Anterior cingulate cortex (tissue), 58 donors: ENCODE data around the gene STON2.

Experiments used
- DNase-seq, 58 donors: peaks; one replicate each; lab custom pipeline; 2025; lab: John Stamatoyannopoulos, UW

STON2 gene

DNA sequence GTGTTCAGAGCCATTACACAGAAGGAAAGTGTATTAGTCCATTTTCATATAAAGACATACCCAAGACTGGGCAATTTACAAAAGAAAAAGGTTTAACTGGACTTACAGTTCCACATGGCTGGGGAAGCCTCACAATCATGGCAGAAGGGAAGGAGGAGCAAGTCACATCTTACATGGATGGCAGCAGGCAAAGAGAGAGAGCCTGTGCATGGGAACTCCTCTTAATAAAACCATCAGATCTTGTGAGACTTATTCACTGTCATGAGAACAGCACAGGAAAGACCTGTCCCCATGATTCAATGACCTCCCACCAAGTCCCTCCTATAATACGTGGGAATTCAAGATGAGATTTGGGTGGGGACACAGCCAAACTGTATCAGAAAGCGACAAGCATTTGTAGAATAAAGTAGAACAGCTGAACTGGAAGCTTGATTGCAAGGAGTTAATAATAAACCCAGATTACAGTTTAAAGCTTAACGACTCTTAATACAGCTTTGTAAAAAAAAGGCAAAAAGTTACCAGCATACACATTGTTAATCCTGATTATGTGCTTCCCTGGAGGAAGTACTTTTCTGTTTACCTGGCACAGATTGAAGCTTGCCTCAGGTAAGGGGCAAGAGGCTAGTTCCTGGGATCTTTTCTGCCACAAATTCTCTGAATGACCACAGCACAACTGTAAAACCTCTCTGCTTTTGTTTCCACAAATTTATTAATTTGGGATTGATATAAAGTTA lies 18.1 kb upstream of the STON2 start:
- no peak for DNase-seq

DNA sequence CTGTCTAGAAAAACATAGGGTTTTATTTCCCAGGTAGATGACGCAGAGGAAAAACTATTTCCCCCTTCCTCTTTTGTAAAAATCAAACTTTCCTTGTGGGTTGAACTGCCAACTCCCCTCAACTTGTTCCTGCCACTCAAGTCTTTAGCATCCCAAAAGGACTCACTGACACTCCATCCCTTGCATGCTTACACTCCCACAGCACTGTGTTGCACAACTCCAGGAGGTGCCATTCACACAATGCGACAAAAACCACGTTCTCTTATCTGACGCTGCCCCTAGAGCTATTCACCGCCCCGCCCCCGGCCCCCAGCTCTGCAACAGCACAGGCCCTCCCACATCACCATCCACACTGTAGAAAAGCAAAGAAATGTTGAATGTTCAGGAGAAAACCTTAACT lies 16.9 kb upstream of the STON2 start:
- no peak for DNase-seq

DNA sequence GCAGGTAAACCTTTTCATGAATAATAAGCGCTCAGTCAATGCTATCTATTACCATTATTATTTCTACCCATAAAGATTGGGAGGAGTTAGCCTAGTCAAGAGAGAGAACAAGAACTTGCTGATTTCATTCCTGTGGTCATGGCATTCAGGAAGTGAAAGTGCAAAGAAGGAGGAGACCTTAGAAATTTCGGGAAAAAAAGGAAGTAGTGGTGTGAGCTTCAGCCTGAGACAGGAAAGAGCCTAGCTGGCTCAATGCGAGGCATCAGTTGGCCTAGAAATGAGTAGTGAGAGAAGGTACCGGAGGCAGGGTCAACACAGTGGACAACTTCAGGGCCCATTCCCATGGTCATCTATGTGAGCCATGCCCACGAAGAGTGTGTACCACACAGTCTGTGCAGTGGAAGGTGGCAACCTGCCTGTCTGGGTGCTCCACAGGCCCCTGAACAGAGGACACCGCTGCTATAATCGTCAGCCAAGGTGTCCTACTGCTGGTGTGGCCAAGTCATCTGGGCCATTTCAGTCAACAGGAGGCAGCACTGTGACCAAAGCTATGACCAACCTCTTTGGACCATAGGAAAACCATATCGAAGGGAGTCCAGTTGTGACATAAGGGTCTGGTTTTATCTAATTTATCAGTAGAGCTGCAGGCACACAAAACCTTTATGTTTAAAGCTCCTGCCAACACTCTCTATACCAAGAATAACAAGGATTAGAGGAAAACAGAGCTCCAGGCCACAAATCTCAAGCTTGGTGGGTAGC lies 16.2 kb upstream of the STON2 start:
- peak in 2 of 58 donors; percentile 12 to 35 for DNase-seq

DNA sequence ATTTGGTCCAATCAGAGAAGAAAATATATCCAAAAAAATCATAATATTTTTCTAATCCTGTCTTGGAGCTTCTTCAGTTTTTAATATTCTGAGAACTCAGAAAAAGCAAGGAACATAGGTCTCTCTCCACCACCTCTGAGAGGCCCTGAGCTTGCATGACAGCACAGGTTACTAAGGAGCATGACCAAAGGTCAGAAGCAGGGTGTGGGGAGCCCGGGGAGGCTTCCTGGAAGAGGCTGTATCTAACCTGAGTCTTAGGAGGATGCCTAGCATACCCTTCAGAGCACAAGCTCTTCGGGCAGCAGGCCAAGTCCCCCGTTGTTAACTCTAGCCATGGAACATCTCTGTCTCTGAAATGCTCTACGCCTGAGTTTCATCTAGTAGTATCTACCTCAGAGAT lies 15.7 kb upstream of the STON2 start:
- no peak for DNase-seq

DNA sequence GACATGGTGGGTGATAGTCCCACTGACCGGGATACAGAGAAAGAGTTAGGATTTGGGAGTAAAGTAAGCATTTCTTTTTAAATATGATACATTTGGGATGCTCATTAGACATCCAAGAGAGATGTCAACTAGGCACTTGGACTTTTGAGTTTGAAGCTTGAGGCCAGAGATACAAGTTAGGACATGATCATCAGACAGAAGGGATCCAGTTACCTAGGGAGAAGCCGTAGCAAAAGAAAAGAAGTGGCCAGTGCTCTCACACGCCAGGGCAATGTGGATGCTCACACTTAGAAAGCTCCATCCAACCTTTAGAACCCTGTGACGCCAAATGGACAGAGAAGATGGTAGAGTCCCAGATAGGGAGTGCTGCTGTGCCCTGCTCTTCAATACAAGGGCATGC lies 14.0 kb upstream of the STON2 start:
- no peak for DNase-seq

DNA sequence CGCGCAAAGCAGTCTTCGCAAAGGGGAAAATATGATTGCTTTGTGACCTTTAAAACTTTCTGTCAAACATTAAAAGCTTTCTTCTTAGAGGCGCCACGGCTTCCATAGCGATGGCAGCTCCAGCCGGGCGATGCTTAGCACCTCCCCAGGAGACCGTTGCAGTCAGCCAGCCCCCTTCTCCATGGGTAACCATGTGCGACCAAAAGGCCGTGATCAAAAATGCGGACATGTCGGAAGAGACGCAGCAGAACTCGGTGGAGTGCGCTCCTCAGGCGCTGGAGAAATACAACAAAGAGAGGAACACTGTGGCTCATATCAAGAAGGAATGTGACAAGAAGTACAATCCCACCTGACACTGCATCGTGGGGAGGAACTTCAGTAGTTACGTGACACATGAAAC lies 12.7 kb upstream of the STON2 start:
- DNase-seq: no peak

DNA sequence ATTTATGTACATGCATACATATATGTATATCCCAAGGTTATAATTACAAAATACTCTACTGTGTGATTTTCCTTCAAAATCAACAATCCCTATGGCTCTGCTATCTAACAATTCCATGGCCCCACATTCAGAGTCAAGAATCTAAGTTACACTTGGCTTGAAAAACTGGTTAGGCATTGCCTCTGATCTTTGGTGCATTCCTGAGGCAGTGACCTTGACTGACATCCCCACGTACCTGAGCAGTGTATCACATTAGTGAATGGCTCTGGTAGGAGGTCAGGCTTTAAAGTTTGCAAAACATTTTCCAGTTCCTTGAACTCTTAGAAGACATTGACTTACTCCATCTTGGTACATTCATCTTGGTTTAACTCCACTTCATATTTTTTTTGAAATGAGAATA lies 8.5 kb upstream of the STON2 start:
- DNase-seq: no peak

DNA sequence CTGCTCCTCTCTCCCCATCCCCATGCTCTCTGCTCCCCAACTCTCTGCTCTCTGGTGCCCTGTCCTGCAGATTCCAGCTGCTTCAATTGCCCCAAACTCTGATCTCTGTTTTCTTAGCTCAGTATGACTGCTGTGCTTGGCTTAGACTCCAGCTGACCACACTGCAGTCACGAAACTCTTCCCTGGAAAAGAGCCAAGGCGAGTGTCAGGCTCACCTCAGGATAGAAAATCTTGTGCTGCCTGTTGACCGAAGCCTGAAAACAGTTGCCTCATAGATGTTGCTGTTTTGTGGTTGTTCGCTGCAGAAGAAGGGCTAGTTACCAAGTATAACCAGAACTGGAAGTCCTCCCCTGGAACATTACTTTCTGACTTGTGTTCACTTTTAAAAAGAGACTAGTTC lies 6.7 kb upstream of the STON2 start:
- DNase-seq: no peak

DNA sequence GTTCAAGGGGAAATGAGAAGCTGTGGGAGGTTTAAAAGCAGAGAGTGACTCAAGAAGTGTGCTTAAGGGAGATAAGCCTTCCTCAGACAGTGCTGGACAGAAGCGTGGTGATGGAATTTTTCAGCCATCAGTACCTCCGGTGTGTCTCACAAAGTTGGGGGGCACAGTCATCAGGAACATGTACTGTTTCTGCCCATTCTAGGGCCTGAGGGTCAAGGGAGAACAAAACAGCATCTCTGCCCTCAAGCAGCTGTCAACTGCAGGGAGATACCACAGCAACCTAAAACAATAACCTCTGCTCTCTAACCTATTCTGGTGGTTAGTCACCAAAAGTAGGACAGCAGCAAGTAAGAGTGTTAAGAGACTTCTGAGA lies 2.0 kb upstream of the STON2 start:
- DNase-seq: no peak

DNA sequence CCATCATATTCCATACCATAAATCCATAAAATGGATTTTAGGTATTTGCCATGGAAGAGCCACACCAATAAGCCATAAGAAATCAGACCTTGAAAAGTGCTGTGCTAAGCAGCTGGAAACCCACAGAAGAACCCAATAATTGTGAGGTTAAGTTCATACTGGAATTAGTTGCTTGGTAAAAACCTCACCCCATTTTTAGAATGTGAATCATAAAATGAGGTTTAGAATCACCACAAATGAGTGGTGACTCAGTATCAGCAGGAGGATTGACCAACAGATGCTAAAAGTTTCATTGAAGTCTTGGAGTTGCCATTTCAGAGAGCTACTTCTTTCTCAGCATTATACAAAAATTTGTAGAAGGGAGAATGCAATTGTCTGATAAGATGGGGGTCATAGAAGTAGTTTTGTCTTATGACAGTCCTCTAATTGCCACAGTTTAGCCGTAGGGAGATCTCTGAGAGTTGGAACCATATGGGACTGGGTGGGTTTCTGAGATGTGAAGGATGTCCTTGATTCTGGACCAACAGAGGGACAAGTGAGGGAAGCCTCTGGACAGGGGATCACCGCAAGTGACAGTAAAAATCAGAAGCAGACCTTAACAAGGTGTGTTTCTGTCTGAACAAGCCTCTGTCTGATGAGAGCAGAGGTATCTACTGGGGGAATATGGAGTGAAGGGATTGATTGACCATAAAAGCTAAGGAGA lies 1.4 kb upstream of the STON2 start:
- DNase-seq: no peak

DNA sequence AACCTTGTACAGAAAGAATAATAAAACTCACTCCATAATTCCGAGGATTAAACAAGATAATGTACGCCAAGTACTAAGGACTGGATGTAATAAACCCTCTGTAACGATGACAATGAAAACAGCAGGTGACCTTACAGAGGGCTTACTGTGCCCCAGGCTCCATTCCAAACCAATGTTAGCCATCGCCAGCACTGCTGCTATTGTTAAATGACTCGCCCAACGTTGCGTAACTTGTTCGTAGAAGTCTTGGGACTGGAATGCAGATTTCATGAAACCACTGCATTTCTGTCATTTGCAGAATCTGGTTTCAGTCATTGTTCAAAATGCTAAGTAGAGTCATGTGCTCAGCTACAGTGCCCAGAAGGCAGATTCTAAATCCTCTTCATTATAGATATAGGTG lies 728 bp upstream of the STON2 start:
- peak in 6 of 58 donors; percentile 7 to 33 (median 21) for DNase-seq

DNA sequence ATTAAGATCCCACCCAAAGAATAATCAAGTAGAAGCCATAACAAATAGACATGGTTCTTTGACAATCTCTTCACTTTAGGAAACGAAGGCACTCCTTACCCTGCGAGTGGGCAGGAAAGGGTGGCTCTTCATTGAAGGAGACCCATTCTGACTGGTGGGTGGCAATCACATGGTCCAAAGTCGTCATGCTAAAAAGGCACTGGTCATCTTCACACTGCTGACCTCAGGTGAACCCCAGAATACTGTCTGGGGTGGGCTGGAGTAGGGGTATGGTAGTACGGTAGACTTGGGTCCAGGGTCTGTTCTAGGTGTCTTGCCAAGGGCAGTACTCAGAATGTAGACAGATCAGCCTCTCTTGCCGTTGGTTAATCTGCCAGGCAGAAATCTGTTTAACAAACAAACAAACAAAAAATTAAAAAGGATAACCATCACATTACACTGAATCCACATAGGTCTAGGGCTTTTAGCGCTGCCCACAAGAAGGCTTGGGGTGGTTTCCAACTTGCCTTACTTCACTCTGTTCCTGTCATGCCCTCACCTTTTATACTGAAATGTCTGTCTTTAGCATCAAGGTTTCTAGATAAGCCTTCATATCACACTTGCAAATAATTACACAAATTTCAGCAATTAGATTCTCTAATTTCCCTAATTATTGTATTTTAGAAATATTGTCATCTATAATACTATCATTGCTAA lies 1.8 kb downstream of the STON2 start:
- no peak for DNase-seq

DNA sequence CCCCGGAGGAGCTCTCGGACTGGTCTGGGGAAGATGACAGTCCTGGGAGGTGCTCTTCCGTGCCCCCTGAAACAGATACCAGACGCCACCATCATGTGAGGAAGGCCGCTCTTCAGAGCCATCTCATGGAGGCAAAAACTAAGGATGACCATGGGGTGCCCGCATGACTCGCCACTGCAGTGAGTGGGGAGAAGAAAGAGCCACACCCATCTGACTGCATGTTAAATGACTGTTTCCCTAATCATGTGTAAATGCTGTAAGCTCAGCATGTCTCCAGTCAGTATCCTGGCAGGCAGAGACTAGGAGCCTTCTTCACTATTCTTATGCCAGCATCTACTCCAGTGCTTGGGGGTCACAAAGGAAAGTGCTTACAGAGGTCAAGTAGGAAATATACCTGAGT lies 4.0 kb downstream of the STON2 start:
- DNase-seq: no peak

DNA sequence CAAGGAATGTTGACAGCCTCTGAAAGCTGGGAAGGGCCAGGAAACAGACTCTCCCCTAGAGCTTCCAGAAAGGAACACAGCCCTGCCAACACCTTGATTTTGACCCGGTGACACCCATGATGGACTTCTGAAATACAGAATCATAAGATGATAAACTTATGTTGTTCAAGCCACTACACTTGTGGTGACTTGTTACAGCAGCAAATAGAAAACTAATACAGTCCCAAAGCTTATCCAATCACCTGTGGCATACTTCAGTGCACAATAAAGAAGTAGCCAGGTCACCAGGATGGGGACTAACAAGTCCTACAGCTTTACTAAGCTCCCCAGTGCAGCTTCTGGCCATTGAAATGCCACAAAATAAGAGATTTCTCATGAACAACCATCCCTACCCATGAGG lies 5.4 kb downstream of the STON2 start:
- no peak for DNase-seq

DNA sequence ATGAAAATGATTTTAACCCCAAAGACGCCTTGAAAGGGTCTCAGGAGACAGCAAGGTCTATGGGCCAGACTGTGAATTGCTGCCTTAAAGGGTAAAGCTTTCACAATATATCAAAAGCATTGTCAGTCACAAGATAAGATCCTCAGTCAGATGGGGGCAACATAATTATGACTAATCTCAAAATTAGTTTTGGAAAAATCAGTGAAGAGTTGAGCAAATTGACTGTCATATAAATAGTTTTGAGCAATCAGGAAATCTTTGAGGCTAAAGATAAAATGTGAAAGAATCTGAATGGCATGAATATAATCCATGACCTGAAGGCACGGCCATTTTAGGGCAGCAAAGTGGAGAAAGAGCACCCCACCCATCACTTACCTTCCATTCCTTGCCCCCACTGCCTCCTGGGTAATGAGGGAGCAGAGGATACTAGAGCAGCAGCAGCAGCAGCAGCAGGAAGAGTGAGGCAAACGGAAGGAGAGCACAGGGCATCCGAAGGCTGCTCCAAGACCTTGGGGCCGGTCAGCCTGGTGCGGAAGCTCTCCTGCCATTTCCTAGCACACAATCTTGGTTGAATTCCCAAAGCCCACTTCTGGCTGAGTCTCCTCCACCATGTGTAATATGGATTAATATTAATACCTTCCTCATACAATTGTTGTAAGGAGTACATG lies 7.0 kb downstream of the STON2 start:
- DNase-seq: no peak

DNA sequence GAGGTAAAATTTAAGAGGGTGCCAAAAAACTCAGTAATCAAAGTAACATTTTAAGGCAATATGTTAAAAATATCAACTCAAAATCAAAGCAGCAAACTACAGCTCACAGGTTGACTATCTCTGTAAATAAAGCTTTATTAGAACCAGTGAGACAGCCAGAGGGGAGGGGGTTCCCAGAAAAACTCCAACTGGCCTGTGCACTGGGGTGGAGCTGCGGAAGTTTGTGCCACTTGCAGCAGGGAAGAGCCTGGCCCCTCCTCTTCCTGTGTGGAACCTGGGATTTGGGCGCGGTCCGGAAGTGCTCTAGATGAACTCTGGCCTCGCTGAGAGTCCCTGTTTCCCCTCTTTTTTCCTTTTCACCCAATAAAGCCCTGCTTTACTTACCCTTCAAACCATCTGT lies 8.1 kb downstream of the STON2 start:
- no peak for DNase-seq

DNA sequence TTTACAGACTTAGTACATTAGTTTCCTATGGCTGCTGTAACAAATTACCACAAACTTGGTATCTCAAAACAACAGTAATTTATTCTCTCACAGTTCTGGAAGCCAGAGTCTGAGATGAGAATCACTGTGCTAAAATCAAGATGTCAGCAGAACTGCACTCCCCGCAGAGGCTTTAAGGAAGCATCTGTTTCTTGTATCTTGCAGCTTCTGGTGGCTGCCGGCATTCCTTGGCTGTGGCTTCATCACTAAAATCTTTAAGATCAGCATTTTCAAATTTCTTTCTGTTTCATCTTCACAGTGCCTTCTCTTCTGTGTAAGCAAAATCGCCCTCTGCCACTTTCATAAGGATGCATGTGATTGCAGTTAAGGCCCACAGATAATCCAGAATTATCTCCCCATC lies 9.4 kb downstream of the STON2 start:
- no peak for DNase-seq

DNA sequence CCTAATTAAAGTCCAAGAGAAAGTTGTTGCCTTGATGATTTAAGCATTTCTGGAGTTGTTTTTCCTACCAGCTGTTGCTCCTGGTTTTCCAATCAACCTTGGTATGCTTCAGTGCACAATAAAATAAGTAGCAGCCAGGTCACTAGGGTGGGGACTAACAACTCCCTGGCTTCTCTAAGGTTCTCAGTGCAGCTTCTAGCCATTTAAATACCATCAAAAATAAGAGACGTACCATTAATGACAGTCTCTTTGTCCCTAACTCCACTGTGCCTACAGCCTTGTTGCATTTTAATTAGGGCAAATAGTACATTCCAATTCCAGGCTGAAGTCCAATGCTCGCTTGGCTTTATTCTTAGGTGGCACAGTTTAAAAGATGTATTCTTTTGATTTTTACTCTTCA lies 11.8 kb downstream of the STON2 start:
- peak in 9 of 58 donors; percentile 10 to 76 (median 36) for DNase-seq

DNA sequence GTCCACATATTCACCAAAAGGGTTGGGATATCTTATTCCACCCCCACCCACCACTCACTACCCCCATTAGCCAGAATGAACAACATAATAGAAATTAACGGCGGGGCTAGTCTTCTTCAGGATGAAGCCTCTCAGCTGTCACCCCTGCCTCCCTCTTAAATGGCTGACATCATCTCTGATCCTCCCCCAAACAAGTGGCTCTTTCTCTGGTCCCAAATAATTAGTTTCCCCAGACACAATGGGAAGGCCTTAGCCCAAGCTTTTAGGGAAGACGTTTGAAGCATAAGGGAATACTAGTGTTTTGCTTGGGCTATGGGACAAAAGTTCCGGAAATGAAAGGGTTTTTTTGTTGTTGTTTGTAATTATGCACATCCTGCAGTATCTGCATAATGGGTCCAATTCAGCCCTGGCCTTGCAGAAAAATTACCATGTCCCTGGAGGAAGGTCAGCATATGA lies 13.8 kb downstream of the STON2 start:
- no peak for DNase-seq

DNA sequence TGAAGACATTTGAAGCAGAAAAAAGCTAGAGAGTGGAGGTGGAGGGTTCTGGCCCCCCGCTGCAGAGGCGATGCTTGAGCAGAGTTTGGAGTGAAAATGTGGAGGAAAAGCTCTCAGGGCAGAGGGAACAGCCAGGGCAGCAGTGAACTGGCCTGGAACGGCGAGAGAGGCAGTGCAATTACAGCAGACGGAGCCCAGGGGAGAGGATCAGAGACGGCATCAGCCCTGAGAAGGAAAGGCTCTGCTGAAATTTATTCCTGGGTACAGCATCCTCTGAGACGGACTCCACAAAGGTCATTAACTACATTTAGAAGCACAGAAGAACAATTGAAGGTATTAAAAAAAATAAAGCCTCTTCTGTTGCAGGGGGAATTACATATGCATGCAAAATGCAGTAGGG lies 14.2 kb downstream of the STON2 start:
- DNase-seq: no peak
